ENCODE results near the gene SIT1. TPM values are rescaled to one million over a fixed set of nuclear protein-coding genes. Genes with fewer than 3 reads are reported as not detected.

The SIT1 gene
- polyA plus RNA-seq, 3 donors = 0.27 to 0.36 TPM; not detected in 1

GRCh38 chr9:35618325-35618727 is 32.4 kb downstream of the SIT1 start, which contains the start of gene CD72:
Gene CD72, minus strand, starts transcription at chr9:35618413. Its CDS starts 110 bp downstream, at chr9:35618303.
- Mint-ChIP-seq H3K4me1 (peaks cover 38% of the 10 kb centered on the region), H3K27ac (peak within 1 kb of the TSS; percentile 54 to 88 (median 76)), H3K27me3 (ENCODE audit: low read depth in 3 of 3) (peaks cover 13 to 25% (median 19%) of the 10 kb centered on the region in 3 donors), H3K36me3 (peaks cover 3 to 4% of the 10 kb centered on the region in 2 donors), H3K9me3 (no peaks in the 10 kb centered on the region), H3K4me3 (peak within 1 kb of the TSS; percentile 83 to 90)
- Histone ChIP-seq H3K27ac (ENCODE audit: low read depth in 1 of 2, low read length in 2 of 2) (peak within 1 kb of the TSS; percentile 8 to 40), H3K4me1 (ENCODE audit: control insufficient read depth in 1 of 2, insufficient read depth in 2 of 2, low read length in 2 of 2) (peaks cover 32 to 35% of the 10 kb centered on the region in 2 donors), H3K9ac (ENCODE audit: insufficient read depth, low read length, poor library complexity, severe bottlenecking) (peak within 1 kb of the TSS; percentile 59), H4K20me1 (ENCODE audit: insufficient read depth, low read length) (no peaks in the 10 kb centered on the region), H3K79me2 (ENCODE audit: insufficient read depth, low read length) (no peaks in the 10 kb centered on the region), H3K36me3 (replicated peaks in 1 of 2; ENCODE audit: control insufficient read depth in 1 of 2, insufficient read depth in 2 of 2, low read length in 2 of 2) (no peaks in the 10 kb centered on the region), H3K4me2 (replicated peaks; ENCODE audit: extremely low read depth, low read length, poor library complexity, severe bottlenecking) (peak within 1 kb of the TSS; percentile 77), H3K4me3 (replicated peaks in 1 of 3; ENCODE audit: low read depth in 2 of 3, low read length in 3 of 3) (peak within 1 kb of the TSS; percentile 22 to 67 (median 36)), H3K27me3 (ENCODE audit: control insufficient read depth in 2 of 2, insufficient read depth in 2 of 2, low read length in 2 of 2) (no peaks in the 10 kb centered on the region), H2AFZ (ENCODE audit: insufficient read depth, low read depth, low read length, poor library complexity, severe bottlenecking) (peak within 1 kb of the TSS; percentile 81), H3K9me3 (replicated peaks in 1 of 2; ENCODE audit: control insufficient read depth in 1 of 2, insufficient read depth in 1 of 2, low read length in 2 of 2) (no peaks in the 10 kb centered on the region)
- TF ChIP-seq, protein P1, sequence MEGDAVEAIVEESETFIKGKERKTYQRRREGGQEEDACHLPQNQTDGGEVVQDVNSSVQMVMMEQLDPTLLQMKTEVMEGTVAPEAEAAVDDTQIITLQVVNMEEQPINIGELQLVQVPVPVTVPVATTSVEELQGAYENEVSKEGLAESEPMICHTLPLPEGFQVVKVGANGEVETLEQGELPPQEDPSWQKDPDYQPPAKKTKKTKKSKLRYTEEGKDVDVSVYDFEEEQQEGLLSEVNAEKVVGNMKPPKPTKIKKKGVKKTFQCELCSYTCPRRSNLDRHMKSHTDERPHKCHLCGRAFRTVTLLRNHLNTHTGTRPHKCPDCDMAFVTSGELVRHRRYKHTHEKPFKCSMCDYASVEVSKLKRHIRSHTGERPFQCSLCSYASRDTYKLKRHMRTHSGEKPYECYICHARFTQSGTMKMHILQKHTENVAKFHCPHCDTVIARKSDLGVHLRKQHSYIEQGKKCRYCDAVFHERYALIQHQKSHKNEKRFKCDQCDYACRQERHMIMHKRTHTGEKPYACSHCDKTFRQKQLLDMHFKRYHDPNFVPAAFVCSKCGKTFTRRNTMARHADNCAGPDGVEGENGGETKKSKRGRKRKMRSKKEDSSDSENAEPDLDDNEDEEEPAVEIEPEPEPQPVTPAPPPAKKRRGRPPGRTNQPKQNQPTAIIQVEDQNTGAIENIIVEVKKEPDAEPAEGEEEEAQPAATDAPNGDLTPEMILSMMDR (IDR thresholded peaks at IDR 0.05) = no peak
- 0% methylated on average over 3 of the region's 7 CpGs for WGBS (ENCODE audit: insufficient coverage)
- intact Hi-C loops (cut with micrococcal nuclease) = no loop called here
- peak; percentile 56 to 75 (median 58) for DNase-seq

DNA sequence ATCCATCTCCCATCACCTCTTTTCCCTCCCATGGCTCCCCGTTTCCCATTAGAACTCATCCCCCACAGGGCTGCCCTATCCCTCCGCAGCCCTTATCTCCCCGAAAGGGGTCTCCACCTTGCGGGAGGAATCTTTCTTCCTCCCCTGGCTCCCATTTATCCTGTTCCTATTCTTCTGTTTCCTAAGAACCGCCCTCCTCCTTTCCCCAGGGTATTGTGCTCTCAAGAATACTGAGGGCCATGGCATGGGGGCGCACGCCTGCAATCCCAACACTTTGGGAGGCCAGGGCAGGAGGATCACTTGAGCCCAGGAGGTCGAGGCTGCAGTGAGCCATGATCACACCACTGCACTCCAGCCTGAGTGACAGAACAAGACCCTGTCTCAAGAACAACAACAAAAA is 33.2 kb downstream of the SIT1 start:
- peak overlapping the region; percentile 83 to 90 for H3K4me3 Mint-ChIP-seq
- H3K36me3 Mint-ChIP-seq = peaks cover 3 to 4% of the 10 kb centered on the region in 2 donors
- H3K4me1 Mint-ChIP-seq = peaks cover 38% of the 10 kb centered on the region
- peak overlapping the region; percentile 77 for H3K4me2 ChIP-seq (replicated peaks; ENCODE audit: extremely low read depth, low read length, poor library complexity, severe bottlenecking)
- no peaks in the 10 kb centered on the region for H3K9me3 Mint-ChIP-seq
- 57% methylated on average over 6 of the region's 8 CpGs for WGBS (ENCODE audit: insufficient coverage)
- no peak overlapping the region for H3K27ac ChIP-seq (ENCODE audit: low read depth in 1 of 2, low read length in 2 of 2)
- intact Hi-C loops (cut with micrococcal nuclease) = no loop called here
- peaks cover 32 to 35% of the 10 kb centered on the region in 2 donors for H3K4me1 ChIP-seq (ENCODE audit: control insufficient read depth in 1 of 2, insufficient read depth in 2 of 2, low read length in 2 of 2)
- H3K4me3 ChIP-seq (replicated peaks in 1 of 3; ENCODE audit: low read depth in 2 of 3, low read length in 3 of 3) = peak overlapping the region; percentile 22 to 67 (median 36)
- TF ChIP-seq, protein P1 (IDR thresholded peaks at IDR 0.05) = no peak
- no peak for DNase-seq
- peak overlapping the region; percentile 81 for H2AFZ ChIP-seq (ENCODE audit: insufficient read depth, low read depth, low read length, poor library complexity, severe bottlenecking)
- H3K27me3 ChIP-seq (ENCODE audit: control insufficient read depth in 2 of 2, insufficient read depth in 2 of 2, low read length in 2 of 2) = no peaks in the 10 kb centered on the region
- no peaks in the 10 kb centered on the region for H3K9me3 ChIP-seq (replicated peaks in 1 of 2; ENCODE audit: control insufficient read depth in 1 of 2, insufficient read depth in 1 of 2, low read length in 2 of 2)
- no peaks in the 10 kb centered on the region for H3K36me3 ChIP-seq (replicated peaks in 1 of 2; ENCODE audit: control insufficient read depth in 1 of 2, insufficient read depth in 2 of 2, low read length in 2 of 2)
- peak overlapping the region; percentile 59 for H3K9ac ChIP-seq (ENCODE audit: insufficient read depth, low read length, poor library complexity, severe bottlenecking)
- H3K27ac Mint-ChIP-seq = peak overlapping the region in 6 of 7 donors; percentile 54 to 88 (median 76)
- peaks cover 13 to 25% (median 19%) of the 10 kb centered on the region in 3 donors for H3K27me3 Mint-ChIP-seq (ENCODE audit: low read depth in 3 of 3)
- H3K79me2 ChIP-seq (ENCODE audit: insufficient read depth, low read length) = no peaks in the 10 kb centered on the region
- H4K20me1 ChIP-seq (ENCODE audit: insufficient read depth, low read length) = no peaks in the 10 kb centered on the region
